Thyroid gland (tissue), 4 donors: ENCODE results near the gene DRP2. TPM values are rescaled to one million over a fixed set of nuclear protein-coding genes. Genes with fewer than 3 reads are reported as not detected.

Experiments used
- DNase-seq, 2 donors: peaks; one replicate each; pipeline ENCODE4 v3.0.0-alpha.2; 2019
- H3K27ac ChIP-seq, 3 donors: fragments of 200-600 bp; sonication (generic); 1 replicate in 2 of 3; 2 replicates in 1 of 3; pipeline ENCODE4 v1.5.1; 2016 to 2019; ENCODE audit warnings: mild to moderate bottlenecking in 1 of 3, moderate library complexity in 1 of 3
- H3K27me3 ChIP-seq: fragments of 200-600 bp; sonication (generic); one replicate; pipeline ENCODE4 v1.5.1; 2019
- H3K36me3 ChIP-seq, 2 donors: fragments of 200-600 bp; sonication (generic); one replicate each; pipeline ENCODE4 v1.5.1; 2016 to 2019
- H3K4me1 ChIP-seq, 2 donors: fragments of 200-600 bp; sonication (generic); one replicate each; pipeline ENCODE4 v1.5.1; 2017 to 2019
- H3K4me3 ChIP-seq, 3 donors: fragments of 200-600 bp; sonication (generic); replicated peaks in 1 of 3; 1 replicate in 2 of 3; 2 replicates in 1 of 3; pipeline ENCODE4 v1.5.1; 2016; ENCODE audit warnings: mild to moderate bottlenecking in 1 of 3
- H3K9me3 ChIP-seq: fragments of 200-600 bp; sonication (generic); one replicate; pipeline ENCODE4 v1.5.1; 2017
- POLR2A ChIP-seq, 2 donors: fragments of 450-650 bp; IDR thresholded peaks; one replicate each; pipeline ENCODE4 v1.6.1; 2017; ENCODE audit warnings: antibody characterized with exemption in 2 of 2, mild to moderate bottlenecking in 2 of 2, moderate library complexity in 1 of 2
- WGBS, 2 donors: methylation state at CpG; one replicate each; pipeline ENCODE4 v1.1.5; 2017; 5-methylcytosine and 5-hydroxymethylcytosine counted together
- intact Hi-C: fragments of 100-400 bp; cut with DNase I; formaldehyde crosslinking; loops from one replicate; pipeline ENCODE4 v1.15.1; 2023
- total RNA-seq, 4 donors: library from RNA; depleted of rRNA; stranded (reverse); fragments of >200 nt; gene quantifications; one replicate each; pipeline ENCODE4 v1.2.3, GENCODE V29; 2016
- TF ChIP-seq, protein P1 (sequence below), 6 experiments: fragments of 200-600 bp in 3 of 6; fragments of 450-650 bp in 3 of 6; sonication (generic) in 3 of 6; IDR thresholded peaks; one replicate each; pipeline ENCODE4 v1.5.1; 2016 to 2019; ENCODE audit warnings: antibody characterized with exemption in 6 of 6, mild to moderate bottlenecking in 2 of 6, inconsistent platforms in 1 of 6, moderate library complexity in 1 of 6

DRP2 gene
- total RNA-seq, 4 donors from 2014 or later, result not detected

DNA sequence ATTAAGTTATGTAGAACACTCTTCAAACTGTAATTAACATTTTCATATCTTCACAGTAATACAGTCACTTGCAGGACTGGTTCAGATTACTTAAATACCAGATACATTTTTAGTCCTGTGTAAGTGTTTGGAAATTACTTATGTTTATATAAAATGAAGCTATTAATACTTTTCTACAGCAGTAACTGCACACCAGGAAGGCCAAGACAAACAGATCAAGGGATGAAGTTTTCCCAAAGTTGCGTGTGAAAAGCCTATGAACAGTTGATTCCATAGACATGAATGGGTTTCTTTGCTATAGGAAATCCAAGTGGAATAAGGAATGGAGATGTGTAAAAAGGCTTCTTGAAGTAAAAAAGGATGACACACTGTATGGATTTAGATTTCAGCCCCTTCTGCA, 28.9 kb upstream of the DRP2 start:
- H3K27me3 ChIP-seq, result no peaks in the 10 kb centered on the region
- TF ChIP-seq, protein P1, sequence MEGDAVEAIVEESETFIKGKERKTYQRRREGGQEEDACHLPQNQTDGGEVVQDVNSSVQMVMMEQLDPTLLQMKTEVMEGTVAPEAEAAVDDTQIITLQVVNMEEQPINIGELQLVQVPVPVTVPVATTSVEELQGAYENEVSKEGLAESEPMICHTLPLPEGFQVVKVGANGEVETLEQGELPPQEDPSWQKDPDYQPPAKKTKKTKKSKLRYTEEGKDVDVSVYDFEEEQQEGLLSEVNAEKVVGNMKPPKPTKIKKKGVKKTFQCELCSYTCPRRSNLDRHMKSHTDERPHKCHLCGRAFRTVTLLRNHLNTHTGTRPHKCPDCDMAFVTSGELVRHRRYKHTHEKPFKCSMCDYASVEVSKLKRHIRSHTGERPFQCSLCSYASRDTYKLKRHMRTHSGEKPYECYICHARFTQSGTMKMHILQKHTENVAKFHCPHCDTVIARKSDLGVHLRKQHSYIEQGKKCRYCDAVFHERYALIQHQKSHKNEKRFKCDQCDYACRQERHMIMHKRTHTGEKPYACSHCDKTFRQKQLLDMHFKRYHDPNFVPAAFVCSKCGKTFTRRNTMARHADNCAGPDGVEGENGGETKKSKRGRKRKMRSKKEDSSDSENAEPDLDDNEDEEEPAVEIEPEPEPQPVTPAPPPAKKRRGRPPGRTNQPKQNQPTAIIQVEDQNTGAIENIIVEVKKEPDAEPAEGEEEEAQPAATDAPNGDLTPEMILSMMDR (IDR thresholded peaks at IDR 0.05), result no peak
- TF ChIP-seq POLR2A (IDR thresholded peaks at IDR 0.05), result no peak
- WGBS, 2 donors, result 85 to 89% methylated on average over 1 of the region's 1 CpG
- intact Hi-C loops, result no loop called here
- DNase-seq, result no peak
- H3K27ac ChIP-seq, result no peak overlapping the region
- H3K4me3 ChIP-seq, result no peak overlapping the region
- no peaks in the 10 kb centered on the region for H3K9me3 ChIP-seq
- H3K4me1 ChIP-seq, result no peaks in the 10 kb centered on the region
- H3K36me3 ChIP-seq, result no peaks in the 10 kb centered on the region

- H3K4me1 ChIP-seq, result no peaks in the 10 kb centered on the region
- no peaks in the 10 kb centered on the region for H3K36me3 ChIP-seq
- no peaks in the 10 kb centered on the region for H3K9me3 ChIP-seq
- intact Hi-C loops, result no loop called here
- DNase-seq, result no peak
- TF ChIP-seq, protein P1 (IDR thresholded peaks at IDR 0.05), result no peak
- no peak for TF ChIP-seq POLR2A (IDR thresholded peaks at IDR 0.05)
- WGBS, 2 donors, result 0 to 26% methylated on average over 2 to 7 of the region's 50 CpGs
- no peak overlapping the region for H3K27ac ChIP-seq
- no peaks in the 10 kb centered on the region for H3K27me3 ChIP-seq
- no peak overlapping the region for H3K4me3 ChIP-seq
Measured at GRCh38 chrX:101191217-101191750, 28.3 kb upstream of the DRP2 start.

- Histone ChIP-seq H3K36me3 (no peaks in the 10 kb centered on the region), H3K9me3 (no peaks in the 10 kb centered on the region), H3K4me1 (no peaks in the 10 kb centered on the region), H3K27ac (no peak overlapping the region), H3K27me3 (no peaks in the 10 kb centered on the region), H3K4me3 (no peak overlapping the region)
- DNase-seq, result no peak
- intact Hi-C loops, result no loop called here
- TF ChIP-seq, protein P1 (IDR thresholded peaks at IDR 0.05), result no peak
- WGBS, 2 donors, result 76 to 83% methylated on average over 3 of the region's 3 CpGs
Measured at GRCh38 chrX:101195442-101196173, 24.0 kb upstream of the DRP2 start.

- TF ChIP-seq POLR2A (IDR thresholded peaks at IDR 0.05), result no peak
- H3K4me1 ChIP-seq, result no peaks in the 10 kb centered on the region
- intact Hi-C loops, result no loop called here
- H3K27me3 ChIP-seq, result no peaks in the 10 kb centered on the region
- 10 to 24% methylated on average over 2 of the region's 2 CpGs for WGBS, 2 donors
- no peak overlapping the region for H3K27ac ChIP-seq
- no peak overlapping the region for H3K4me3 ChIP-seq
- no peaks in the 10 kb centered on the region for H3K36me3 ChIP-seq
- no peak for DNase-seq
- no peaks in the 10 kb centered on the region for H3K9me3 ChIP-seq
Measured at GRCh38 chrX:101203761-101204351, 15.7 kb upstream of the DRP2 start.

- intact Hi-C loops, result no loop called here
- WGBS, 2 donors, result 55% methylated on average over 3 of the region's 3 CpGs
Measured at GRCh38 chrX:101206471-101206870, 13.1 kb upstream of the DRP2 start.

More at GRCh38 chrX:101206471-101206870, 13.1 kb upstream of the DRP2 start:
- Histone ChIP-seq H3K27me3 (no peaks in the 10 kb centered on the region), H3K4me1 (no peaks in the 10 kb centered on the region), H3K4me3 (no peak overlapping the region), H3K27ac (no peak overlapping the region), H3K36me3 (no peaks in the 10 kb centered on the region), H3K9me3 (no peaks in the 10 kb centered on the region)
- DNase-seq, result no peak
- TF ChIP-seq, protein P1 (IDR thresholded peaks at IDR 0.05), result peak in 1 of 6 experiments; percentile 13
- no peak for TF ChIP-seq POLR2A (IDR thresholded peaks at IDR 0.05)
